Muscle of leg (tissue), 11 donors: ENCODE data around the gene LINGO1. TPM values are rescaled to one million over a fixed set of nuclear protein-coding genes. Genes with fewer than 3 reads are reported as not detected.

Source experiments
- DNase-seq: peaks from one replicate; pipeline ENCODE4 v3.0.0; 2013
- H3K27ac ChIP-seq: one replicate; pipeline ENCODE4 v1.5.1; 2013; ENCODE audit warnings: mild to moderate bottlenecking, low read length, control low read depth
- H3K27me3 ChIP-seq: one replicate; pipeline ENCODE4 v1.6.1; 2013; ENCODE audit warnings: low read length; ENCODE audit not compliant: control insufficient read depth, insufficient read depth
- H3K36me3 ChIP-seq: one replicate; pipeline ENCODE4 v1.6.1; 2013; ENCODE audit warnings: low read length; ENCODE audit not compliant: control insufficient read depth, insufficient read depth
- H3K4me1 ChIP-seq: one replicate; pipeline ENCODE4 v1.6.1; 2013; ENCODE audit warnings: low read length; ENCODE audit not compliant: control insufficient read depth, insufficient read depth
- H3K4me3 ChIP-seq: one replicate; pipeline ENCODE4 v1.5.1; 2013; ENCODE audit warnings: low read length, control low read depth
- H3K9me3 ChIP-seq: replicated peaks from 2 replicates; pipeline ENCODE4 v1.6.1; 2013; ENCODE audit warnings: low read depth, low read length; ENCODE audit not compliant: control insufficient read depth
- WGBS: methylation state at CpG from one replicate; pipeline ENCODE4 v1.1.5; 2013; ENCODE audit warnings: missing lambda C conversion rate; ENCODE audit not compliant: insufficient coverage; 5-methylcytosine and 5-hydroxymethylcytosine counted together
- polyA plus RNA-seq, 8 donors: library from polyadenylated mRNA; unstranded; fragments of 120-200 nt; gene quantifications; one replicate each; pipeline versions ENCODE4 v1.2.1 to v1.2.3, GENCODE V29; 2013; ENCODE audit warnings: inconsistent platforms in 1 of 8, low replicate concordance in 1 of 8; ENCODE audit not compliant: insufficient read length in 8 of 8, insufficient read depth in 1 of 8
- total RNA-seq: library from RNA; stranded (reverse); fragments of 120-200 nt; gene quantifications from one replicate; pipeline ENCODE4 v1.2.4, GENCODE V29; 2013

LINGO1 gene
- total and polyA plus RNA-seq, 9 donors, result 1.5 to 15.1 (median 10.1) TPM

- no peaks in the 10 kb centered on the region for H3K9me3 ChIP-seq
These were observed 12.0 kb upstream of the LINGO1 start for GRCh38 chr15:77644543-77645247.

GRCh38 chr15:77643764-77644163 lies 11.1 kb upstream of the LINGO1 start:
- H3K27me3 ChIP-seq, result peaks cover 4% of the 10 kb centered on the region
- 70% methylated on average over 9 of the region's 11 CpGs for WGBS
- no peak for DNase-seq

More at GRCh38 chr15:77644543-77645247, 12.0 kb upstream of the LINGO1 start:
- H3K4me3 ChIP-seq, result no peak overlapping the region
- no peak for DNase-seq
- H3K27ac ChIP-seq, result no peak overlapping the region
- no peaks in the 10 kb centered on the region for H3K36me3 ChIP-seq
- peaks cover 4% of the 10 kb centered on the region for H3K27me3 ChIP-seq
- H3K4me1 ChIP-seq, result peaks cover 7% of the 10 kb centered on the region
- 80% methylated on average over 9 of the region's 14 CpGs for WGBS

GRCh38 chr15:77642793-77643430 lies 10.2 kb upstream of the LINGO1 start:
- DNase-seq, result no peak
- Histone ChIP-seq H3K27me3 (peaks cover 4% of the 10 kb centered on the region), H3K27ac (no peak overlapping the region), H3K36me3 (no peaks in the 10 kb centered on the region), H3K9me3 (no peaks in the 10 kb centered on the region), H3K4me3 (no peak overlapping the region), H3K4me1 (peaks cover 7% of the 10 kb centered on the region)
- WGBS, result 76% methylated on average over 7 of the region's 10 CpGs

More at GRCh38 chr15:77643764-77644163, 11.1 kb upstream of the LINGO1 start:
- Histone ChIP-seq H3K27ac (no peak overlapping the region), H3K9me3 (no peaks in the 10 kb centered on the region), H3K4me3 (no peak overlapping the region), H3K4me1 (peaks cover 7% of the 10 kb centered on the region), H3K36me3 (no peaks in the 10 kb centered on the region)

GRCh38 chr15:77641999-77642398 lies 9.3 kb upstream of the LINGO1 start:
- H3K36me3 ChIP-seq, result no peaks in the 10 kb centered on the region
- peaks cover 7% of the 10 kb centered on the region for H3K27me3 ChIP-seq
- no peak overlapping the region for H3K4me3 ChIP-seq
- 48% methylated on average over 3 of the region's 6 CpGs for WGBS
- no peaks in the 10 kb centered on the region for H3K9me3 ChIP-seq
- DNase-seq, result no peak
- peaks cover 7% of the 10 kb centered on the region for H3K4me1 ChIP-seq
- no peak overlapping the region for H3K27ac ChIP-seq

GRCh38 chr15:77640615-77641014 lies 7.9 kb upstream of the LINGO1 start:
- no peak for DNase-seq
- no peak overlapping the region for H3K4me3 ChIP-seq
- peaks cover 8% of the 10 kb centered on the region for H3K27me3 ChIP-seq
- H3K36me3 ChIP-seq, result no peaks in the 10 kb centered on the region
- WGBS, result no CpG with 5 or more reads among the region's 2 CpGs
- H3K27ac ChIP-seq, result no peak overlapping the region
- H3K4me1 ChIP-seq, result peaks cover 7% of the 10 kb centered on the region
- no peaks in the 10 kb centered on the region for H3K9me3 ChIP-seq

DNA sequence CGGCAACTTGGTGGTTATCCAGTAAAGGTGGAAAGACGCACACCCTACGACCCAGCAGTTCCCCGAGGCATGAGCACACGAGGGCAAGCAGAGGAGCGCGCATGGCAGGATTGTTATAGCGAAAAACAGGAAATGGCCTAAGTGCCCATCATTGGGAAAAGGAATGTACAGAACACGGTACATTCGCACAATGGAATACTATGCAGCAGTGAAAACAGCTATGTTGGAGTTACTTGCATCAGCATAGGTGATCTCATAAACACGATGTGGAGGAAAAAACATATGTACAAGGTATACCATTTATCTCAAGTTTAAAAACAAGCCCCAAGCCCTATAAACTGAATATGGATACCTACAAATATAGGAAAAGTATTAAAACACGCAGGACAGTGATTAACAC lies 6.7 kb upstream of the LINGO1 start:
- 96% methylated on average over 8 of the region's 12 CpGs for WGBS
- Histone ChIP-seq H3K4me3 (no peak overlapping the region), H3K27ac (no peak overlapping the region), H3K27me3 (peaks cover 19% of the 10 kb centered on the region), H3K4me1 (peaks cover 7% of the 10 kb centered on the region), H3K36me3 (no peaks in the 10 kb centered on the region), H3K9me3 (no peaks in the 10 kb centered on the region)
- DNase-seq, result no peak

DNA sequence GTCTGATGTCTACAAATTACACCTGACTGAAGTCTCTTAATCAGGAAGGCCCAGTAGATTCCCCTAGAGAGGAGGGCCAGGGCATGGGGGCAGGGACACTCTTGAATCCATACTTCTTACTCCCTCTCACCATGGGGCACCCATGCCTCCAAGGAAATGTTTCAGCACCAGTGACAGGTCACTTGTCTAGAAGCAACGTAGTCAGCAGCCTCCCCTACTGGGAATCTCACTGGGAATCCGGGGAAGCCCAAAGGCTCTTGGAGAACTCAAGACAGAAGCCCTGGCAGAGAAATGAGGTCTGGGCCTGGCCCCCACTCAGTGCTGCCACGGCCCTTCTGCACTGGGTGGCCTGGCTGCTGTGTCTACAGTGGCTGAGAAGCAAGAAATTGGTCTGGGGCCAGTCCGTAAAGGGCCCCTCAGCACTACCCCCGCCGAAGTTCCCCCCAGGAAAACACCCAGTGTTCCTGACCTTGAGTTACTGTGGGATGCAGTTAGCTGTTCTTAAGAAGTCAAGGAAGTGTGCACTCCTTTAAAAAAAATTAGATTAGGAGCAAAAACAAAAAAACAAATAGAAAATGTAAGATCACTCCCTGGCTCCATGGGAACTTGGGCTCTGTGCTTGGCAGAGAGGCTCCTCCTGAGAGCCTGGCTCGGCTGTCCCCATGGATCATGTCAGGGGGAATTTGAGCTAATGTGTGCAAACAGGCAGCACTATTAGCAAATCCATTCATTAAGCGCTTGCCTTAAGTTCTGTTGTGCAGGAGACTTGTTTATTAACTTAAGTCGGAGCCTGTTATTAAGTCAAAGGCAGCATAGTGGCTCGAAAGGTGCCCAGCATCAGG lies 5.4 kb upstream of the LINGO1 start:
- Histone ChIP-seq H3K4me3 (no peak overlapping the region), H3K9me3 (no peaks in the 10 kb centered on the region), H3K27ac (no peak overlapping the region), H3K36me3 (no peaks in the 10 kb centered on the region), H3K27me3 (peaks cover 32% of the 10 kb centered on the region), H3K4me1 (peaks cover 15% of the 10 kb centered on the region)
- DNase-seq, result no peak
- WGBS, result 56% methylated on average over 7 of the region's 10 CpGs

DNA sequence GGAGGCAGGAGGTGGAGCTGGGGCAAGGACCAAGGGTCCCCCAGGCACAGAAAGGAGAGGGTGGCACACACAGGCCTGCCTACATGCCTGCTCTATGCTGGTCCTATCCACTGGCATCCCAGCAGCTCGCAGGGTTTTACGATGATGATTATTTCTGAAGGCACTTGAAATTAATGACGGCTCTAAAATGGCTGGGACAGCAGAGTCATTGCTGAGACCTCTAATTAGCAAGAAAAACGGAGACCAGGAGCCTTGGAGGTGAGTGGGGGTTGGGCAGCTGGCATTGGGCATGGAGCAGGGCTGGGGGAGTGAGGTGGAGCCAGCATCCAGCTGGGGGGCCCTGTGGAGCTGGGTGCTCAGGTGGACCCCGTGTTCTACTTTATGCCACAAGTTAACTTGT lies 3.5 kb upstream of the LINGO1 start:
- no peak for DNase-seq
- Histone ChIP-seq H3K27me3 (peaks cover 46% of the 10 kb centered on the region), H3K9me3 (no peaks in the 10 kb centered on the region), H3K27ac (no peak overlapping the region), H3K4me3 (no peak overlapping the region), H3K36me3 (no peaks in the 10 kb centered on the region), H3K4me1 (peaks cover 18% of the 10 kb centered on the region)
- WGBS, result 53% methylated on average over 5 of the region's 5 CpGs

GRCh38 chr15:77634266-77634962 lies 1.7 kb upstream of the LINGO1 start:
- 1% methylated on average over 25 of the region's 34 CpGs for WGBS

More at GRCh38 chr15:77634266-77634962, 1.7 kb upstream of the LINGO1 start:
- peak; percentile 56 for DNase-seq
- no peak overlapping the region for H3K4me3 ChIP-seq
- H3K27ac ChIP-seq, result no peak overlapping the region
- H3K36me3 ChIP-seq, result no peaks in the 10 kb centered on the region
- H3K4me1 ChIP-seq, result peaks cover 28% of the 10 kb centered on the region
- no peaks in the 10 kb centered on the region for H3K9me3 ChIP-seq
- H3K27me3 ChIP-seq, result peaks cover 56% of the 10 kb centered on the region
